Gastroesophageal sphincter (tissue), 4 donors: Measurements from ENCODE around the gene PRKN. TPM values are rescaled to one million over a fixed set of nuclear protein-coding genes. Genes with fewer than 3 reads are reported as not detected.

Experiments used
- ATAC-seq: fragments of 150-250 bp; one replicate; pipeline ENCODE4 v1.9.1; 2016; ENCODE audit warnings: mild to moderate bottlenecking, moderate library complexity
- H3K27ac ChIP-seq, 4 donors: fragments of 200-600 bp; sonication (generic) in 3 of 4; 1 replicate in 3 of 4; 2 replicates in 1 of 4; pipeline ENCODE4 v1.5.1; 2016 to 2019
- H3K27me3 ChIP-seq: fragments of 200-600 bp; sonication (generic); one replicate; pipeline ENCODE4 v1.5.1; 2019
- H3K36me3 ChIP-seq, 2 donors: fragments of 200-600 bp; sonication (generic); one replicate each; pipeline ENCODE4 v1.5.1; 2019; ENCODE audit warnings: control low read depth in 1 of 2
- H3K4me1 ChIP-seq, 3 donors: fragments of 200-600 bp; sonication (generic); 1 replicate in 2 of 3; 2 replicates in 1 of 3; pipeline ENCODE4 v1.5.1; 2016 to 2019; ENCODE audit warnings: control low read depth in 2 of 3
- H3K4me3 ChIP-seq, 2 donors: fragments of 200-600 bp; sonication (generic); one replicate each; pipeline ENCODE4 v1.5.1; 2019; ENCODE audit warnings: mild to moderate bottlenecking in 1 of 2, moderate library complexity in 1 of 2
- H3K9me3 ChIP-seq, 3 donors: fragments of 200-600 bp; sonication (generic); one replicate each; pipeline ENCODE4 v1.5.1; 2017 to 2019; ENCODE audit warnings: control low read depth in 2 of 3
- EP300 ChIP-seq: sonication (generic); formaldehyde crosslinking; IDR thresholded peaks from one replicate; pipeline ENCODE4 v1.6.1; 2017; ENCODE audit warnings: antibody characterized with exemption, mild to moderate bottlenecking
- POLR2A ChIP-seq, 2 donors: fragments of 450-650 bp; IDR thresholded peaks; one replicate each; pipeline ENCODE4 v1.6.1; 2017; ENCODE audit warnings: antibody characterized with exemption in 2 of 2, mild to moderate bottlenecking in 2 of 2, moderate library complexity in 1 of 2
- POLR2AphosphoS5 ChIP-seq: sonication (generic); formaldehyde crosslinking; IDR thresholded peaks from one replicate; pipeline ENCODE4 v1.6.1; 2017; ENCODE audit warnings: antibody characterized with exemption
- WGBS, 2 donors: methylation state at CpG; one replicate each; pipeline ENCODE4 v1.1.5; 2018; ENCODE audit warnings: low coverage in 1 of 2; 5-methylcytosine and 5-hydroxymethylcytosine counted together
- total RNA-seq, 4 donors: library from RNA; depleted of rRNA; stranded (reverse); fragments of >200 nt; gene quantifications; one replicate each; pipeline ENCODE4 v1.1.0, GENCODE V29; 2016
- TF ChIP-seq, protein P1 (sequence below), 4 experiments: fragments of 200-600 bp in 2 of 4; fragments of 450-650 bp in 2 of 4; sonication (generic) in 1 of 4; IDR thresholded peaks; one replicate each; pipeline ENCODE4 v1.5.1; 2017 to 2019; ENCODE audit warnings: antibody characterized with exemption in 4 of 4, mild to moderate bottlenecking in 2 of 4, moderate library complexity in 2 of 4

Gene PRKN
- total RNA-seq, 4 donors from 2014 or later = 8.4 to 58.6 (median 25.8) TPM

DNA sequence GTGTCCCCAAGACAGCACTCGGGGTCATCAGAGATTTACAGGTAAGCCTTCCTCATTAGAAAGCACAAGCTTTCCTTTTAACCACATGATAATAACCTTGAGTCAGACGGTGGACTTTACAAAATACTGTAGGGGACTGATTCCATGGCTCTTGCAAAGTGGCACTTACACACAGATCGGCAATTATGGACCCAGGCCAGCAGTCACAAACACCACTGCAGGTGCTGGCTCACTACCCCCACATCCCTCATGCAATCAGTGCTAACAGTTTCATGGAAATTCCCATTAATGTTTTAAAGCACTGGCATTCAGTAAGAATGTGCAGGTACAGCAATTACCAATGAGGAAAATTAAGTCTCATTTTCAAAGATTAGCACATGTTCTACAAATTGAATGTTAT, 516.5 kb downstream of the PRKN start:
- H3K9me3 ChIP-seq = no peaks in the 10 kb centered on the region
- no peak overlapping the region for H3K27ac ChIP-seq
- TF ChIP-seq POLR2A (IDR thresholded peaks at IDR 0.05) (no peak), EP300 (no peak), POLR2AphosphoS5 (no peak)
- TF ChIP-seq, protein P1, sequence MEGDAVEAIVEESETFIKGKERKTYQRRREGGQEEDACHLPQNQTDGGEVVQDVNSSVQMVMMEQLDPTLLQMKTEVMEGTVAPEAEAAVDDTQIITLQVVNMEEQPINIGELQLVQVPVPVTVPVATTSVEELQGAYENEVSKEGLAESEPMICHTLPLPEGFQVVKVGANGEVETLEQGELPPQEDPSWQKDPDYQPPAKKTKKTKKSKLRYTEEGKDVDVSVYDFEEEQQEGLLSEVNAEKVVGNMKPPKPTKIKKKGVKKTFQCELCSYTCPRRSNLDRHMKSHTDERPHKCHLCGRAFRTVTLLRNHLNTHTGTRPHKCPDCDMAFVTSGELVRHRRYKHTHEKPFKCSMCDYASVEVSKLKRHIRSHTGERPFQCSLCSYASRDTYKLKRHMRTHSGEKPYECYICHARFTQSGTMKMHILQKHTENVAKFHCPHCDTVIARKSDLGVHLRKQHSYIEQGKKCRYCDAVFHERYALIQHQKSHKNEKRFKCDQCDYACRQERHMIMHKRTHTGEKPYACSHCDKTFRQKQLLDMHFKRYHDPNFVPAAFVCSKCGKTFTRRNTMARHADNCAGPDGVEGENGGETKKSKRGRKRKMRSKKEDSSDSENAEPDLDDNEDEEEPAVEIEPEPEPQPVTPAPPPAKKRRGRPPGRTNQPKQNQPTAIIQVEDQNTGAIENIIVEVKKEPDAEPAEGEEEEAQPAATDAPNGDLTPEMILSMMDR (IDR thresholded peaks at IDR 0.05) = no peak
- no peaks in the 10 kb centered on the region for H3K27me3 ChIP-seq
- ATAC-seq = no peak
- no peaks in the 10 kb centered on the region for H3K36me3 ChIP-seq
- H3K4me3 ChIP-seq = no peak overlapping the region
- WGBS, 2 donors = 63 to 86% methylated on average over 3 of the region's 3 CpGs
- no peaks in the 10 kb centered on the region for H3K4me1 ChIP-seq

DNA sequence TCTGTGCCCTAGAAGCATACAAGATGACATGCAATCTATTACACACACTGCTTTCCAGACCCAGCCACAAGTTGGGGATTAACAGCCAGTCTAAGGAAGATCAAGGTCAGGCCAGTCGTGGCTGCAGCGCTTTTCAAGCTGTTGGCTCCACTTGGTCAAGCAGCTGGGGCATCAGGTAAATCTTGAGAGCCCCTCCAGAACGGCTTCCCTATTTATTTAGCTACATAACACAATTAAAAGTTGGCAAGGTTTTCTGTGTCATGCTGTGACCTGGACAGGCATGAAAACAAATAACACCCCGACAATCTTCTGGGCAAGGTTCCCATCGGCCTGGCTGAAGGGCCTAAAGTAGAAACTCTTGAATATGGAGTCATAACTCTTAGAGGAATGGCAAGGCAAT, 524.3 kb downstream of the PRKN start:
- no peaks in the 10 kb centered on the region for H3K27me3 ChIP-seq
- H3K36me3 ChIP-seq = no peaks in the 10 kb centered on the region
- WGBS, 2 donors = 58 to 87% methylated on average over 4 to 5 of the region's 5 CpGs
- H3K27ac ChIP-seq = no peak overlapping the region
- peaks cover 0 to 17% (median 0%) of the 10 kb centered on the region in 3 donors for H3K4me1 ChIP-seq
- no peak for TF ChIP-seq EP300
- TF ChIP-seq, protein P1 (IDR thresholded peaks at IDR 0.05) = no peak
- no peak for TF ChIP-seq POLR2AphosphoS5
- no peak for TF ChIP-seq POLR2A (IDR thresholded peaks at IDR 0.05)
- ATAC-seq = no peak
- H3K4me3 ChIP-seq = no peak overlapping the region
- H3K9me3 ChIP-seq = no peaks in the 10 kb centered on the region

DNA sequence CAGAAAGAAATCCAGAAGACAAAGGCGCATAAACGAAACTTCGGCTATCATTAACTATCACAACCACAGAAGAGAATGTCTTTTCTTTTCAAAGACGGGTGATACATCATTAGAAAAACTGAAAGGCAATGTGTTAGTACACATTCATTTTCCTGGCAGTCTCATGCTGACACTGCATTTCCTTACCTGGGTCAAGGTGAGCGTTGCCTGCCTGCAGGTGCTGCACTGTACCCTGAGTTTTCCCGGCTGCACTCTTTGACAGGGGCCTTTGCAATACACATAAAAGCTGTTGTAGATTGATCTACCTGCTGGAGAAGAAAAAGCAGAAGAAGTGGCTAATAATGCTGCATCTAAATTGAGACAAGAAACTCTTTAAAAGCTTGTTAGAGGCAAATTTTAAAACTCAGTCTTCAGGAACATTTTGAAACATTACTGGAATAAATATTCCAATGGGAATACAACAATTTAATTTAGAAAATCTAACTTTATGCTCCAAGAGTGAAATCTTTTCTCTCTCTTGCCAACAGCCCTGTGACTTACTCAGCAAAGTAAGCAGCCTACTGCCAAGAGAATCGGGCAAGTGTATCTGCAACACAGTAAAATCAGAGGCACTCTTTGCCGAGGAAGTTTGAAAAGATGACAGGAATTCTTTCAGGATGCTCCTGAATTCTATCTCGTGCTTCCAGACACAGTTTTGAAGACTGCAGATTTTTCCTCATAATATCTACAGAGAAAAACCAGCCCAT, 526.4 kb downstream of the PRKN start:
- 50 to 66% methylated on average over 9 of the region's 9 CpGs for WGBS, 2 donors
- peak; percentile 60 for ATAC-seq
- no peaks in the 10 kb centered on the region for H3K36me3 ChIP-seq

DNA sequence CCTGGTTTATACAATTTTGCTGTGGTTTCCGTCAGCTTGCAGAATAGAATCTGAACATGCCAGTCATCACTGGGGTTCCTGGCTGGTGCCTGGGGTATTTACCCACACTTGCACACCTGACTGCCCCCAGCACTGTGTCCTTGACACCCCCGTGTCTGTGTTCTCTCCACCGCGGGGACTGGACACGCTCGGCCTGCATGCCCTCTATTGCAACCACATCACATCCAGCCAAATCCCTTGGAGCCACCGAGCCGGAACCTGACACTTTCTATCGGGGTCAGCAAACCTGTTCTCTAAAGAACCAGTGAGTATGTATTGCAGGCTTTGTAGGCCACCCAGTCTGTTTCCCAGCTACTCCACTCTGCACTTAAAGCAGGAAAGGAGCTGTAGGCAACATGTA, 527.5 kb downstream of the PRKN start:
- WGBS, 2 donors = 95 to 100% methylated on average over 4 to 9 of the region's 9 CpGs

More for the DNA sequence above, 526.4 kb downstream of the PRKN start:
- peaks cover 0 to 17% (median 0%) of the 10 kb centered on the region in 3 donors for H3K4me1 ChIP-seq
- H3K9me3 ChIP-seq = no peaks in the 10 kb centered on the region
- no peak overlapping the region for H3K4me3 ChIP-seq
- H3K27ac ChIP-seq = no peak overlapping the region
- TF ChIP-seq POLR2AphosphoS5 = no peak
- no peak for TF ChIP-seq EP300
- TF ChIP-seq, protein P1 (IDR thresholded peaks at IDR 0.05) = no peak
- no peak for TF ChIP-seq POLR2A (IDR thresholded peaks at IDR 0.05)
- no peaks in the 10 kb centered on the region for H3K27me3 ChIP-seq

More for the DNA sequence above, 527.5 kb downstream of the PRKN start:
- Histone ChIP-seq H3K4me1 (peaks cover 0 to 17% (median 0%) of the 10 kb centered on the region in 3 donors), H3K36me3 (no peaks in the 10 kb centered on the region), H3K4me3 (no peak overlapping the region), H3K27ac (no peak overlapping the region), H3K27me3 (no peaks in the 10 kb centered on the region), H3K9me3 (no peaks in the 10 kb centered on the region)
- TF ChIP-seq EP300 (no peak), POLR2A (IDR thresholded peaks at IDR 0.05) (no peak), POLR2AphosphoS5 (no peak)
- TF ChIP-seq, protein P1 (IDR thresholded peaks at IDR 0.05) = no peak
- ATAC-seq = no peak
